Right lobe of liver (tissue), 6 donors: ENCODE results near the gene RSBN1. TPM values are rescaled to one million over a fixed set of nuclear protein-coding genes. Genes with fewer than 3 reads are reported as not detected.
A peak's percentile ranks its signal among the peaks of the same experiment; 100 is the strongest.
"Not testable (repeated sequence)": the region's sequence is repeated elsewhere in the genome, so short reads cannot be mapped to it uniquely, and the experiment has no call there.

ENCODE experiments used
- ATAC-seq, 4 donors: fragments of 200-7000 bp; cut with Tn5 transposase; one replicate each; pipeline ENCODE4 v1.9.1; 2020; ENCODE audit warnings: mild to moderate bottlenecking in 4 of 4, moderate library complexity in 4 of 4
- DNase-seq, 3 donors: peaks; one replicate each; pipeline ENCODE4 v3.0.0-alpha.2; 2020
- H3K27ac ChIP-seq, 3 donors: fragments of 200-600 bp; one replicate each; pipeline ENCODE4 v1.8.0; 2022
- H3K27me3 ChIP-seq, 2 donors: fragments of 200-600 bp; one replicate each; pipeline ENCODE4 v1.8.0; 2022
- H3K36me3 ChIP-seq, 4 donors: fragments of 200-600 bp; sonication (generic) in 1 of 4; one replicate each; pipeline versions ENCODE4 v1.5.1 to v1.8.0; 2017 to 2022; ENCODE audit warnings: control low read depth in 1 of 4
- H3K4me1 ChIP-seq, 4 donors: fragments of 200-600 bp; sonication (generic) in 1 of 4; one replicate each; pipeline versions ENCODE4 v1.5.1 to v1.8.0; 2017 to 2022; ENCODE audit warnings: control low read depth in 1 of 4
- H3K4me3 ChIP-seq, 3 donors: fragments of 200-600 bp; one replicate each; pipeline ENCODE4 v1.8.0; 2022
- H3K9me3 ChIP-seq, 4 donors: fragments of 200-600 bp; sonication (generic) in 1 of 4; one replicate each; pipeline versions ENCODE4 v1.5.1 to v1.8.0; 2017 to 2022; ENCODE audit warnings: control low read depth in 1 of 4
- CTCF ChIP-seq, 4 donors: fragments of 200-600 bp in 3 of 4; fragments of 450-650 bp in 1 of 4; IDR thresholded peaks; one replicate each; pipeline versions ENCODE4 v1.5.1 to v1.8.0; 2016 to 2022; ENCODE audit warnings: antibody characterized with exemption in 4 of 4, mild to moderate bottlenecking in 2 of 4
- POLR2A ChIP-seq: fragments of 450-650 bp; IDR thresholded peaks from one replicate; pipeline ENCODE4 v1.6.1; 2017; ENCODE audit warnings: antibody characterized with exemption, mild to moderate bottlenecking
- WGBS: methylation state at CpG from one replicate; pipeline ENCODE4 v1.1.6; 2018; ENCODE audit warnings: low coverage, low lambda C conversion rate; ENCODE audit not compliant: insufficient coverage; ENCODE audit errors: missing lambda C conversion rate; 5-methylcytosine and 5-hydroxymethylcytosine counted together
- intact Hi-C, 2 donors: fragments of 100-400 bp; cut with DNase I; formaldehyde crosslinking; loops; one replicate each; pipeline versions ENCODE4 v1.11.2 to v1.14.1; 2022
- total RNA-seq, 6 experiments: library from RNA; depleted of rRNA in 2 of 6; stranded (reverse); fragments of >200 nt in 2 of 6; fragmentation: NEBNext Ultra II Directional in 3 of 6; extraction: Animal tissue kit (Norgen Biotek cat#: 25700) in 3 of 6; gene quantifications; one replicate each; pipeline versions ENCODE4 v1.1.0 to v1.2.4, GENCODE V29; 2016 to 2023
- donor health status: DM: no; HTN: yes; CAD: no.
- donor health status: DM: no; HTN: no; CAD: no.
- donor health status: DM: no; HTN: no; CAD: no.
- donor health status: DM: no; HTN: yes; CAD: no.
- donor health status: DM: no; HTN: yes; CAD: no.

Gene RSBN1
- total RNA-seq, 6 experiments from 2014 or later = 4.1 to 5.9 (median 5.0) TPM

- intact Hi-C loops = no loop called here
- Histone ChIP-seq H3K36me3 (peaks cover 0 to 4% (median 0%) of the 10 kb centered on the region in 4 donors), H3K9me3 (no peaks in the 10 kb centered on the region), H3K27me3 (no peaks in the 10 kb centered on the region), H3K4me1 (peaks cover 0 to 7% (median 2%) of the 10 kb centered on the region in 4 donors), H3K4me3 (no peak overlapping the region), H3K27ac (no peak overlapping the region)
- ATAC-seq (peak in 3 of 4 donors; percentile 28 to 79 (median 33)), DNase-seq (no peak)
- TF ChIP-seq CTCF (IDR thresholded peaks at IDR 0.05) (no peak), POLR2A (no peak)
- WGBS = 93% methylated on average over 5 of the region's 5 CpGs
Observed at GRCh38 chr1:113742515-113742914, 69.8 kb downstream of the RSBN1 start.

GRCh38 chr1:113734357-113735055 lies 77.8 kb downstream of the RSBN1 start:
- no peaks in the 10 kb centered on the region for H3K4me1 ChIP-seq
- no peak for TF ChIP-seq POLR2A
- TF ChIP-seq CTCF (IDR thresholded peaks at IDR 0.05) = no peak
- no peak overlapping the region for H3K27ac ChIP-seq
- WGBS = 60% methylated on average over 1 of the region's 2 CpGs
- intact Hi-C loops = no loop called here
- H3K9me3 ChIP-seq = no peaks in the 10 kb centered on the region
- ATAC-seq = no peak
- DNase-seq = no peak
- no peaks in the 10 kb centered on the region for H3K27me3 ChIP-seq
- H3K36me3 ChIP-seq = peaks cover 0 to 5% (median 0%) of the 10 kb centered on the region in 4 donors
- no peak overlapping the region for H3K4me3 ChIP-seq

GRCh38 chr1:113732802-113733201 lies 79.5 kb downstream of the RSBN1 start:
- TF ChIP-seq POLR2A (no peak), CTCF (IDR thresholded peaks at IDR 0.05) (no peak)
- intact Hi-C loops = no loop called here
- Histone ChIP-seq H3K9me3 (no peaks in the 10 kb centered on the region), H3K27me3 (no peaks in the 10 kb centered on the region), H3K4me3 (no peak overlapping the region), H3K36me3 (peaks cover 0 to 4% (median 0%) of the 10 kb centered on the region in 4 donors), H3K4me1 (no peaks in the 10 kb centered on the region), H3K27ac (no peak overlapping the region)
- DNase-seq = no peak
- WGBS = 95% methylated on average over 4 of the region's 5 CpGs
- ATAC-seq = no peak

- H3K36me3 ChIP-seq = peaks cover 0 to 3% (median 1%) of the 10 kb centered on the region in 4 donors
- no peak for ATAC-seq
- 90% methylated on average over 2 of the region's 2 CpGs for WGBS
Observed at GRCh38 chr1:113721010-113721409, 91.3 kb downstream of the RSBN1 start.

GRCh38 chr1:113718621-113719020 lies 93.7 kb downstream of the RSBN1 start:
- H3K27ac ChIP-seq, ATAC-seq, H3K4me1 ChIP-seq, H3K27me3 ChIP-seq, intact Hi-C loops, DNase-seq, H3K4me3 ChIP-seq, H3K9me3 ChIP-seq, H3K36me3 ChIP-seq: not testable (repeated sequence)
- 100% methylated on average over 2 of the region's 5 CpGs for WGBS

More at GRCh38 chr1:113721010-113721409, 91.3 kb downstream of the RSBN1 start:
- Histone ChIP-seq H3K27me3 (no peaks in the 10 kb centered on the region), H3K4me3 (no peak overlapping the region), H3K27ac (no peak overlapping the region), H3K9me3 (no peaks in the 10 kb centered on the region), H3K4me1 (no peaks in the 10 kb centered on the region)
- TF ChIP-seq CTCF (IDR thresholded peaks at IDR 0.05) = no peak
- no peak for TF ChIP-seq POLR2A
- intact Hi-C loops = no loop called here
- no peak for DNase-seq

GRCh38 chr1:113717506-113717905 lies 94.8 kb downstream of the RSBN1 start:
- H3K36me3 ChIP-seq, H3K27ac ChIP-seq, H3K27me3 ChIP-seq, intact Hi-C loops, H3K9me3 ChIP-seq, ATAC-seq, H3K4me1 ChIP-seq, DNase-seq, H3K4me3 ChIP-seq: not testable (repeated sequence)
- 100% methylated on average over 2 of the region's 6 CpGs for WGBS
